GM19025 (cell line): Measurements from ENCODE around the gene REC8.

Experiments
- ATAC-seq: cut with Tn5 transposase; IDR thresholded peaks from one replicate; pipeline ENCODE4 v1.9.1; 2021; ENCODE audit warnings: mild to moderate bottlenecking, low read depth, moderate library complexity; ENCODE audit not compliant: unreplicated experiment

Gene REC8

GRCh38 chr14:24224618-24225071 is 52.8 kb downstream of the REC8 start:
- ATAC-seq: no peak

GRCh38 chr14:24226473-24226872 is 54.6 kb downstream of the REC8 start:
- no peak for ATAC-seq

- no peak for ATAC-seq
These were observed 57.0 kb downstream of the REC8 start for GRCh38 chr14:24228902-24229301.
